Measurements from ENCODE around the gene AVL9. TPM values are rescaled to one million over a fixed set of nuclear protein-coding genes. Genes with fewer than 3 reads are reported as not detected.
A peak's percentile ranks its signal among the peaks of the same experiment; 100 is the strongest.

The AVL9 gene
- total RNA-seq, 1 experiment from 2014 or later = 29.2 TPM

- DNase-seq = no peak
- no peaks in the 10 kb centered on the region for H3K9me3 ChIP-seq (replicated peaks)
- H3K36me3 ChIP-seq = no peaks in the 10 kb centered on the region
- H3K4me3 ChIP-seq = no peak overlapping the region
- peaks cover 6% of the 10 kb centered on the region; the same call in 1 of the 2 replicates for H3K4me1 ChIP-seq
- no peak overlapping the region for H3K27ac ChIP-seq
- H3K27me3 ChIP-seq = no peaks in the 10 kb centered on the region
These were observed 40.7 kb downstream of the AVL9 start for GRCh38 chr7:32536016-32536415.

GRCh38 chr7:32536585-32536984 lies 41.3 kb downstream of the AVL9 start:
- no peak for DNase-seq
- no peak overlapping the region for H3K27ac ChIP-seq
- H3K4me3 ChIP-seq = no peak overlapping the region
- H3K9me3 ChIP-seq (replicated peaks) = no peaks in the 10 kb centered on the region
- H3K36me3 ChIP-seq = no peaks in the 10 kb centered on the region
- no peaks in the 10 kb centered on the region for H3K27me3 ChIP-seq
- H3K4me1 ChIP-seq = peaks cover 6% of the 10 kb centered on the region; the same call in 1 of the 2 replicates

GRCh38 chr7:32537760-32538159 lies 42.5 kb downstream of the AVL9 start:
- H3K9me3 ChIP-seq (replicated peaks) = no peaks in the 10 kb centered on the region
- H3K27ac ChIP-seq = no peak overlapping the region
- H3K27me3 ChIP-seq = no peaks in the 10 kb centered on the region
- no peaks in the 10 kb centered on the region; the same call in 1 of the 2 replicates for H3K36me3 ChIP-seq
- peaks cover 6% of the 10 kb centered on the region; the same call in 1 of the 2 replicates for H3K4me1 ChIP-seq
- no peak overlapping the region for H3K4me3 ChIP-seq
- DNase-seq = no peak

- Histone ChIP-seq H3K27ac (no peak overlapping the region), H3K36me3 (peaks cover 8% of the 10 kb centered on the region; the same call in 1 of the 2 replicates), H3K4me1 (peaks cover 6% of the 10 kb centered on the region; the same call in 1 of the 2 replicates), H3K27me3 (no peaks in the 10 kb centered on the region), H3K4me3 (no peak overlapping the region), H3K9me3 (replicated peaks) (no peaks in the 10 kb centered on the region)
- no peak for DNase-seq
These were observed 44.1 kb downstream of the AVL9 start for GRCh38 chr7:32539366-32539765.

- Histone ChIP-seq H3K27me3 (no peaks in the 10 kb centered on the region), H3K4me1 (peaks cover 6% of the 10 kb centered on the region; the same call in 1 of the 2 replicates), H3K27ac (no peak overlapping the region), H3K9me3 (replicated peaks) (no peaks in the 10 kb centered on the region), H3K4me3 (no peak overlapping the region), H3K36me3 (peaks cover 8% of the 10 kb centered on the region; the same call in 1 of the 2 replicates)
- peak in 1 of 2 experiments; percentile 34 for DNase-seq
These were observed 44.7 kb downstream of the AVL9 start for GRCh38 chr7:32539919-32540531.

- Histone ChIP-seq H3K27me3 (no peaks in the 10 kb centered on the region), H3K4me1 (peaks cover 6% of the 10 kb centered on the region; the same call in 1 of the 2 replicates), H3K36me3 (peaks cover 15% of the 10 kb centered on the region), H3K4me3 (no peak overlapping the region), H3K27ac (no peak overlapping the region), H3K9me3 (replicated peaks) (no peaks in the 10 kb centered on the region)
- no peak for DNase-seq
These were observed 47.3 kb downstream of the AVL9 start for GRCh38 chr7:32542595-32542994.

- peaks cover 5% of the 10 kb centered on the region for H3K4me1 ChIP-seq
- no peak for DNase-seq
- no peaks in the 10 kb centered on the region for H3K9me3 ChIP-seq (replicated peaks)
- no peak overlapping the region for H3K27ac ChIP-seq
- peaks cover 48% of the 10 kb centered on the region for H3K36me3 ChIP-seq
- H3K27me3 ChIP-seq = no peaks in the 10 kb centered on the region
- no peak overlapping the region for H3K4me3 ChIP-seq
These were observed 64.2 kb downstream of the AVL9 start for GRCh38 chr7:32559480-32559879.

GRCh38 chr7:32560075-32560474 lies 64.8 kb downstream of the AVL9 start:
- no peak for DNase-seq
- H3K4me1 ChIP-seq = peaks cover 10% of the 10 kb centered on the region
- H3K36me3 ChIP-seq = peaks cover 46% of the 10 kb centered on the region
- no peak overlapping the region for H3K27ac ChIP-seq
- H3K4me3 ChIP-seq = no peak overlapping the region
- H3K9me3 ChIP-seq (replicated peaks) = no peaks in the 10 kb centered on the region
- H3K27me3 ChIP-seq = no peaks in the 10 kb centered on the region

GRCh38 chr7:32561613-32562012 lies 66.3 kb downstream of the AVL9 start:
- peaks cover 10% of the 10 kb centered on the region for H3K4me1 ChIP-seq
- no peak overlapping the region for H3K4me3 ChIP-seq
- H3K27ac ChIP-seq = no peak overlapping the region
- H3K9me3 ChIP-seq (replicated peaks) = no peaks in the 10 kb centered on the region
- peaks cover 37% of the 10 kb centered on the region for H3K36me3 ChIP-seq
- no peaks in the 10 kb centered on the region for H3K27me3 ChIP-seq
- DNase-seq = no peak

- H3K9me3 ChIP-seq (replicated peaks) = no peaks in the 10 kb centered on the region
- peaks cover 19% of the 10 kb centered on the region for H3K4me1 ChIP-seq
- no peaks in the 10 kb centered on the region for H3K27me3 ChIP-seq
- DNase-seq = peak; percentile 72 to 84
- no peak overlapping the region; the same call in 1 of the 2 replicates for H3K27ac ChIP-seq
- H3K4me3 ChIP-seq = no peak overlapping the region
- H3K36me3 ChIP-seq = peaks cover 33% of the 10 kb centered on the region
These were observed 69.3 kb downstream of the AVL9 start for GRCh38 chr7:32564542-32564941.

GRCh38 chr7:32569388-32570289 lies 74.3 kb downstream of the AVL9 start:
- Histone ChIP-seq H3K27me3 (no peaks in the 10 kb centered on the region), H3K9me3 (replicated peaks) (no peaks in the 10 kb centered on the region), H3K4me3 (no peak overlapping the region), H3K36me3 (peaks cover 11% of the 10 kb centered on the region), H3K4me1 (peaks cover 13% of the 10 kb centered on the region), H3K27ac (no peak overlapping the region)
- DNase-seq = no peak

GRCh38 chr7:32573110-32573687 lies 77.9 kb downstream of the AVL9 start:
- no peak for DNase-seq
- peaks cover 33% of the 10 kb centered on the region for H3K36me3 ChIP-seq
- peaks cover 9% of the 10 kb centered on the region; the same call in 1 of the 2 replicates for H3K4me1 ChIP-seq
- no peak overlapping the region for H3K4me3 ChIP-seq
- H3K27me3 ChIP-seq = no peaks in the 10 kb centered on the region
- H3K27ac ChIP-seq = no peak overlapping the region
- H3K9me3 ChIP-seq (replicated peaks) = no peaks in the 10 kb centered on the region

GRCh38 chr7:32574626-32575025 lies 79.3 kb downstream of the AVL9 start:
- no peak for DNase-seq
- Histone ChIP-seq H3K9me3 (replicated peaks) (no peaks in the 10 kb centered on the region), H3K36me3 (peaks cover 39% of the 10 kb centered on the region), H3K4me3 (no peak overlapping the region), H3K27ac (no peak overlapping the region), H3K4me1 (no peaks in the 10 kb centered on the region), H3K27me3 (no peaks in the 10 kb centered on the region)

- Histone ChIP-seq H3K27ac (no peak overlapping the region), H3K4me3 (no peak overlapping the region), H3K9me3 (replicated peaks) (no peaks in the 10 kb centered on the region), H3K36me3 (peaks cover 61% of the 10 kb centered on the region), H3K27me3 (no peaks in the 10 kb centered on the region), H3K4me1 (no peaks in the 10 kb centered on the region)
- DNase-seq = no peak
These were observed 82.1 kb downstream of the AVL9 start for GRCh38 chr7:32577421-32577820.

GRCh38 chr7:32579776-32580175 lies 84.5 kb downstream of the AVL9 start:
- DNase-seq = no peak
- no peaks in the 10 kb centered on the region for H3K27me3 ChIP-seq
- no peak overlapping the region for H3K4me3 ChIP-seq
- H3K9me3 ChIP-seq (replicated peaks) = no peaks in the 10 kb centered on the region
- H3K36me3 ChIP-seq = peaks cover 70% of the 10 kb centered on the region
- no peaks in the 10 kb centered on the region for H3K4me1 ChIP-seq
- H3K27ac ChIP-seq = no peak overlapping the region

All from SJCRH30 (cell line).